Panc1 (cell line): Measurements from ENCODE around the gene ULK3. TPM values are rescaled to one million over a fixed set of nuclear protein-coding genes. Genes with fewer than 3 reads are reported as not detected.

Source experiments
- ATAC-seq: fragments of 200-7000 bp; cut with Tn5 transposase; 2 replicates; pipeline ENCODE4 v1.9.1; 2020; ENCODE audit warnings: mild to moderate bottlenecking, moderate library complexity
- BruUV-seq: library from RNA; stranded (reverse); fragments of 400-500 nt; replicated peaks from 2 replicates; lab custom pipeline; 2021; lab: Mats Ljungman, UMichigan
- CTCF ChIA-PET: fragments of 300-600 bp; sonication (Branson Sonifier 250); formaldehyde crosslinking; loops from one replicate; lab custom pipeline; 2022; ENCODE audit warnings: antibody characterized with exemption; lab: Charles Lee
- POLR2A ChIA-PET: fragments of 300-600 bp; sonication (Branson Sonifier 250); formaldehyde crosslinking; loops from one replicate; lab custom pipeline; 2022; ENCODE audit warnings: antibody characterized with exemption; lab: Charles Lee
- DNase-seq: peaks from one replicate; pipeline ENCODE4 v3.0.0-alpha.2; 2010; ENCODE audit warnings: low read depth, low spot score
- H3K27ac ChIP-seq: 2 replicates; pipeline ENCODE4 v1.5.1; 2011; ENCODE audit warnings: mild to moderate bottlenecking, low read length, inconsistent platforms
- H3K27me3 ChIP-seq: fragments of 200-500 bp; sonication (Bioruptor generic); 2 replicates; pipeline ENCODE4 v1.6.0; 2014; ENCODE audit warnings: low read length, inconsistent platforms; ENCODE audit not compliant: control insufficient read depth, insufficient read depth
- H3K36me3 ChIP-seq: fragments of 200-500 bp; sonication (Bioruptor generic); 2 replicates; pipeline ENCODE4 v1.5.1; 2014; ENCODE audit warnings: inconsistent platforms, mild to moderate bottlenecking, low read length, moderate library complexity; ENCODE audit not compliant: control insufficient read depth, insufficient read depth
- H3K4me1 ChIP-seq: 2 replicates; pipeline ENCODE4 v1.5.1; 2011; ENCODE audit warnings: inconsistent platforms, mild to moderate bottlenecking, low read length, moderate library complexity; ENCODE audit not compliant: control insufficient read depth, insufficient read depth
- H3K4me3 ChIP-seq, 2 experiments: 2 replicates each; pipeline ENCODE4 v1.5.1; 2011 to 2012; ENCODE audit warnings: low read depth in 2 of 2, low read length in 2 of 2, mild to moderate bottlenecking in 2 of 2, inconsistent platforms in 1 of 2, moderate library complexity in 1 of 2
- H3K9me3 ChIP-seq: fragments of 200-500 bp; sonication (Bioruptor generic); 2 replicates; pipeline ENCODE4 v1.5.1; 2014; ENCODE audit warnings: low read depth, mild to moderate bottlenecking, inconsistent platforms, low read length, moderate library complexity; ENCODE audit not compliant: control insufficient read depth, insufficient read depth
- CTCF ChIP-seq: fragments of 450-650 bp; IDR thresholded peaks from 2 replicates; pipeline ENCODE4 v1.5.1; 2017; ENCODE audit warnings: mild to moderate bottlenecking
- POLR2AphosphoS5 ChIP-seq: IDR thresholded peaks from 2 replicates; pipeline ENCODE4 v1.6.1; 2012; ENCODE audit warnings: mild to moderate bottlenecking, low read depth, low read length, moderate library complexity
- REST ChIP-seq, 2 experiments: IDR thresholded peaks; 2 replicates each; pipeline ENCODE4 v1.6.1; 2011 to 2012; ENCODE audit warnings: low read depth in 2 of 2, control low read depth in 1 of 2, low read length in 1 of 2, mild to moderate bottlenecking in 1 of 2, moderate library complexity in 1 of 2; ENCODE audit not compliant: insufficient read depth in 1 of 2
- SIN3A ChIP-seq: IDR thresholded peaks from 2 replicates; pipeline ENCODE4 v1.6.1; 2012; ENCODE audit warnings: low read depth, mild to moderate bottlenecking, low read length, moderate library complexity, borderline replicate concordance; ENCODE audit not compliant: insufficient read depth
- TCF7L2 ChIP-seq: IDR thresholded peaks from 2 replicates; pipeline ENCODE4 v1.6.1; 2011; ENCODE audit warnings: mild to moderate bottlenecking, low read depth, low read length, inconsistent platforms
- in situ Hi-C: cut with HindIII; loops from 2 replicates; pipeline ENCODE4 v1.10.0; 2016; ENCODE audit warnings: low sequenced_read_pairs, low pct_unique_long_range_greater_than_20kb
- intact Hi-C: fragments of 100-400 bp; cut with micrococcal nuclease; formaldehyde crosslinking; loops from one replicate; pipeline ENCODE4 v1.10.0; 2022; ENCODE audit not compliant: unreplicated experiment
- total RNA-seq: library from RNA; stranded (reverse); gene quantifications from one replicate; pipeline ENCODE4 v1.2.1, GENCODE V29; 2021; ENCODE audit not compliant: unreplicated experiment

ULK3 gene
- total RNA-seq, 1 experiment from 2014 or later: 73.3 TPM

GRCh38 chr15:74830868-74831267, 12.1 kb downstream of the ULK3 start:
- BruUV-seq: no TSS peak
- no peaks in the 10 kb centered on the region for H3K9me3 ChIP-seq
- no peaks in the 10 kb centered on the region; the same call in 1 of the 2 replicates for H3K36me3 ChIP-seq
- H3K4me3 ChIP-seq: no peak overlapping the region
- DNase-seq (no peak), ATAC-seq (no peak)
- H3K27ac ChIP-seq: no peak overlapping the region
- TF ChIP-seq CTCF (no peak), POLR2AphosphoS5 (no peak), TCF7L2 (no peak), REST (IDR thresholded peaks at IDR 0.05; ENCODE audit: insufficient read depth in 1 of 2, low read depth in 2 of 2, low read length in 1 of 2) (no peak), SIN3A (no peak)
- intact Hi-C loops (loop anchor here (10.0 kb wide), 1 partner anchor 56 kb away; no protein-coding TSS in a partner anchor), in situ Hi-C loops (no loop called here)
- no peaks in the 10 kb centered on the region; the same call in 1 of the 2 replicates for H3K4me1 ChIP-seq
- POLR2A ChIA-PET: no interaction called here
- H3K27me3 ChIP-seq: no peaks in the 10 kb centered on the region; the same call in 1 of the 2 replicates
- CTCF ChIA-PET: interaction anchor here (0.5 kb wide), 1 partner anchor 394 kb away, joined by 4 read pairs; no protein-coding TSS in a partner anchor

GRCh38 chr15:74829991-74830390, 13.0 kb downstream of the ULK3 start:
- intact Hi-C loops: loop anchor here (10.0 kb wide), 1 partner anchor 55 kb away; no protein-coding TSS in a partner anchor
- ATAC-seq: no peak
- Histone ChIP-seq H3K4me3 (no peak overlapping the region), H3K9me3 (no peaks in the 10 kb centered on the region), H3K27ac (no peak overlapping the region), H3K36me3 (no peaks in the 10 kb centered on the region), H3K4me1 (no peaks in the 10 kb centered on the region; the same call in 1 of the 2 replicates), H3K27me3 (peaks cover 2% of the 10 kb centered on the region; the same call in 1 of the 2 replicates)
- in situ Hi-C loops: no loop called here
- CTCF ChIA-PET: interaction anchor here (0.7 kb wide), 1 partner anchor 64 kb away, joined by 3 read pairs; no protein-coding TSS in a partner anchor
- TF ChIP-seq POLR2AphosphoS5: no peak
- no peak for TF ChIP-seq REST (IDR thresholded peaks at IDR 0.05; ENCODE audit: insufficient read depth in 1 of 2, low read depth in 2 of 2, low read length in 1 of 2)
- TF ChIP-seq SIN3A: no peak
- TF ChIP-seq CTCF: no peak
- no peak for TF ChIP-seq TCF7L2
- BruUV-seq: no TSS peak
- POLR2A ChIA-PET: no interaction called here
- no peak for DNase-seq
